NCI-H1092 (cell line): ENCODE results near the gene SSPN.

Experiments
- DNase-seq: peaks from one replicate; lab custom pipeline; 2025; lab: John Stamatoyannopoulos, UW

The SSPN gene

GRCh38 chr12:26195250-26195640 lies at the start of gene SSPN:
SSPN (plus strand) TSS chr12:26195573; CDS start chr12:26195673, 100 bp downstream.
- DNase-seq, result no peak

- DNase-seq, result no peak
These were observed 47.1 kb upstream of the SSPN start for GRCh38 chr12:26148291-26148690.

- DNase-seq, result no peak
These were observed 45.3 kb upstream of the SSPN start for GRCh38 chr12:26149968-26150500.

- DNase-seq, result no peak
These were observed 44.5 kb upstream of the SSPN start for GRCh38 chr12:26150736-26151450.

- no peak for DNase-seq
These were observed 42.8 kb upstream of the SSPN start for GRCh38 chr12:26152507-26153102.

- DNase-seq, result no peak
These were observed 41.8 kb upstream of the SSPN start for GRCh38 chr12:26153421-26154154.

GRCh38 chr12:26156201-26156871 lies 39.0 kb upstream of the SSPN start:
- no peak for DNase-seq

- DNase-seq, result no peak
These were observed 38.4 kb upstream of the SSPN start for GRCh38 chr12:26157001-26157400.

GRCh38 chr12:26158078-26158764 lies 37.2 kb upstream of the SSPN start:
- DNase-seq, result no peak

- no peak for DNase-seq
These were observed 33.2 kb upstream of the SSPN start for GRCh38 chr12:26162174-26162573.

- no peak for DNase-seq
These were observed 32.5 kb upstream of the SSPN start for GRCh38 chr12:26162905-26163304.

- DNase-seq, result no peak
These were observed 31.3 kb upstream of the SSPN start for GRCh38 chr12:26164118-26164517.

- no peak for DNase-seq
These were observed 23.4 kb upstream of the SSPN start for GRCh38 chr12:26172013-26172412.

GRCh38 chr12:26172539-26172938 lies 22.8 kb upstream of the SSPN start:
- no peak for DNase-seq

- no peak for DNase-seq
These were observed 22.3 kb upstream of the SSPN start for GRCh38 chr12:26172946-26173552.

- DNase-seq, result no peak
These were observed 18.6 kb upstream of the SSPN start for GRCh38 chr12:26176725-26177124.

- DNase-seq, result no peak
These were observed 18.1 kb upstream of the SSPN start for GRCh38 chr12:26177283-26177682.

GRCh38 chr12:26179826-26180225 lies 15.5 kb upstream of the SSPN start:
- DNase-seq, result no peak

- DNase-seq, result no peak
These were observed 13.0 kb upstream of the SSPN start for GRCh38 chr12:26182377-26182776.

GRCh38 chr12:26185532-26186320 lies 9.6 kb upstream of the SSPN start:
- no peak for DNase-seq
